SKM-1 treated with dmso at 0.1 percent for 144 hours (cell line): Measurements from ENCODE around the gene RASGRP4.

Experiments used
- DNase-seq: peaks from one replicate; lab custom pipeline; 2025; ENCODE audit not compliant: unreplicated experiment; lab: John Stamatoyannopoulos, UW

Gene RASGRP4

GRCh38 chr19:38391911-38392464 lies 34.0 kb downstream of the RASGRP4 start:
- DNase-seq, result no peak

DNA sequence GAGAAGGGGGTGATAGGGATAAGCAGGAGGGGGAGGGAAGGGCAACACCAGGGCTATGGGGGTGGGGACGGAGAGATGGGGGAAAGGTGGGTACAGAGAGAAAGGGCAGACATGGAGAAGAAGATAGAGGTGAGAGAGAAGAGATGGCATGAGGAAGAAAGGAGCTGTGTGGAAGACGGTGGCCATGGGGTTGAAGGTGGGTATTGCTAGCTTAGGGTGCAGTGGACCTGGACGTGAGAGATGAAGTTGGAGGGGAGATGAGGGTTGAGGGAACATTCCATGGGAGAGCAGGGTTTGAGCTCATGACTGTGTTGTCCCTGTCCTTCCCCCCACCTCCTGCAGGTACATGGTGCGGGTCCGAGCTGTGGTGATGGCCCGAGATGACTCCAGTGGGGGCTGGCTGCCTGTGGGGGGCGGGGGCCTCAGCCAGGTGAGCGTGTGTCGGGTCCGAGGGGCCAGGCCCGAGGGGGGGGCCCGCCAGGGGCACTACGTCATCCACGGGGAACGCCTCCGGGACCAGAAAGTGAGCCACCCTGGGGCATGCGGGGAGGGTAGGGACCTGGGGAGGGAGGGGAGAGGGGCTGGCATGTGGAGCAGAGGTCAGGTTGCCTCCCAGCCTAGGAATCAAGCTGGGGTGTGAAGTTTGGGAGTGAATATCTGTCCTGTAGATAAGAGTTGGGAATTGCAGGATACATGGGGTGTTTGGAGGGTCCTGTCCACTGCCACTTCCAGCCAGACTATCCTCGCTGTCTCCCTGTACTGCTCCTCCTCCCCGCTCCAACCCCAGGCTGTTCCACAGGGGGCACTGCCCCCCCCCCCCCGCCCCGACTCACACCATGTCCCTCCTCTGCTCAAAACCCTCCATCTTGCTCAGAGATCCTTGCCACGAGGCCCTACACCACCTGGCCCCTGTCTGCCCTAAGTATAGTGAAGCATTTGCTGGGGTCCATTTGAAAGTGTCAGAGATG lies 35.8 kb downstream of the RASGRP4 start:
- DNase-seq, result no peak

GRCh38 chr19:38389101-38389925 lies 36.7 kb downstream of the RASGRP4 start:
- DNase-seq, result no peak

GRCh38 chr19:38388349-38389100 lies 37.5 kb downstream of the RASGRP4 start, which contains the start of gene SPRED3:
TSS of gene SPRED3 (plus strand) at chr19:38388697. CDS start at chr19:38390303, 1,606 bp downstream.
- DNase-seq, result no peak

DNA sequence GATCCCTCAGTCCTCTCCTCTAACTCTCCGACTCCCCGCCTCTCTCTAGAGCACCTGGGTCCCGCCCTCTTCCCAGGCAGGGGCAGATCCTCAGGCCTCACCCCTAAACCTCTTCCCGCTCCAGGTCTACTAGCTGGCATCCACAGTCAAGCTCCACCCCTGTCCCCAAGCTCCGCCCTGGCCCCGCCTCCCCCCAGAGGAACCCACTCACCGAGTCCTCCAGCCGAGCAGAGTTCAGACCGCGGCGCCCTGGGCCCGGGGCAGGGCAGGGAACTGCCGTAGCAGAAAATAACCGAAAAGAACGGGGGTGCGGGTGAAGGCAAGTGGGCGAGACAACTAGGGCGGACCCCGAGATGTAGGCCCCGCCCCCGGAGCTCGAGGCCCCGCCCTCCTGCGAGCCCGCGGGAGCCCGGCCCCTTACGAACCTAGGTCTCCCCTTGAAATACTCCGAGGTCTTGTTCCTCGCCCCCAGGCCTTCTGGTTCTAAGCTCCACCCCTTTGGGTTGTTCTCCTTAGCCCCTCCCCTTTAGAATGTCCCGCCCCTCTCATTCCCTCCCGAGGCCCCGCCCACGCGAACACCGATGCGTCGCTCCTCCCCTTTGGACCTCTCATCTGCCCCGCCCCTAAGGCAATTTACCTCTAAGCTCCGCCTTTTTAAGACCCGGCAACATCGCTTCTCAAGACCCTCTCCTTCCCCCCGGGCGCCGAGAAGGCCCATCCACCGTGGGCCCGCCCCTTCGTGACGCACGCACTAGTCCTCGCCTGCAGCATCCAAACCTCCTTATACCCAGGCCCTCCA lies 38.3 kb downstream of the RASGRP4 start, which contains the start of gene GGN:
Gene GGN (minus strand): TSS at position 485 of the 799 bp plus-strand sequence. CDS start 773 bp downstream, outside the sequence.
- DNase-seq, result peak; percentile 60

DNA sequence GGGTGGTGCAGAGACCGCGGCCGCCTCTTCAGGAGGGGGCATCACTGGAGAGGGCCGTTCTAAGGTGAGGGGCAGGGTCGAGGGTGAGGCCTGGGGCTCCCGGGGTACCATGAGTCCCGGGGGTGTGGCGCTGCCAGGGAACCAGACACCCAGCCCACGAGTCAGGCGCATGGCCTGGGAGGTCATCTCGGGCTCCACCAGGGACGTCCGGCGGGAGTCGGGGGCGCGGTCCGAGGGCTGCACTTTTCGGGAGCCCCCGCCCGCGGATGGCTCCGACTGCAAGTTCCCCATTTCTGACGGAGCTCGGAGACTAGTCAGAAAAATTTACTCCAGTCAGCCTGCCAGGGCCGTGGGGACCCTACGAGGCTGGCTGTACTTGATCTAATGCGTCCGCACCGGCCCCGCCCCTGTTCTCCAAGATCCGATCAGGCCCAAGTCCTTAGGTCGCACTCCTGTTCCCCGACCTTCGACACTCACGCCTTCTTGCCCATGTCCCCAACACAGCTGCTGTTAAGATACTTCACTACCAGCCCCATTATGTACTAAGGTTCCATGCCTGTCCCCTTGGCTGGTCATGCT lies 39.0 kb downstream of the RASGRP4 start:
- no peak for DNase-seq

DNA sequence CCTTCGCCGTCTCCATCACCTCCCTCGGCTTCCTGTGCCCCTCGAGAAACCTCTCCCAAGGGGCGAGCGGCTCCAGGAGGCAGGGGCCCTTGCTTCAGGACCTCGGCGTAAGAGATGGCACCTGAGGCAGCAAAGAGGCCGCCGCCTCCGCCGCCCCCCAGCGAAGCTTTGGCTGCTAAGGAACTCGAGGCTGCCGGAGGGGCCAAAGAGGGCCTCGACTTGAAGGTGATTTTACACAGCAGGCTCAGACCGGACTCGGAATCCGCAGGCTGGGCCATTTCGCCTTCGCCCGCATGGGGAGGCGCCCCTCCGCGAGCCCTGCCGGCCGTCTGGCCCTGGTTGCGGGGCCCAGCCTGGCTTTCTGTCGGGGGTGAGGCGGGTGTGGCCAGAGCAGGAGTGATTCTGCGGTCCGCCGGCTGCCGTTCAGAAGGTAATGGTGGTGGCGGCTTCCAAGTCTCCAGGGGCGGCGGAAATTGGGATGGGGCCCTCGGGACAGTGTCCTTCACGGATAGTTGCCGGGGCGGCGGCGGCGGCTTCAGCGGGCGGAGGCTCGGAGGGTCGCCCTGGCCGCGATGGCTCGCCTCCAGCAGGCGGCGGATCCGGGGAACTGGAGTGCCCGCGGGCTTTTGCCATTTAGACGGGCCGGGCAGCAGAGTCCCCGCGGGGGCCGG lies 39.6 kb downstream of the RASGRP4 start:
- DNase-seq, result no peak

DNA sequence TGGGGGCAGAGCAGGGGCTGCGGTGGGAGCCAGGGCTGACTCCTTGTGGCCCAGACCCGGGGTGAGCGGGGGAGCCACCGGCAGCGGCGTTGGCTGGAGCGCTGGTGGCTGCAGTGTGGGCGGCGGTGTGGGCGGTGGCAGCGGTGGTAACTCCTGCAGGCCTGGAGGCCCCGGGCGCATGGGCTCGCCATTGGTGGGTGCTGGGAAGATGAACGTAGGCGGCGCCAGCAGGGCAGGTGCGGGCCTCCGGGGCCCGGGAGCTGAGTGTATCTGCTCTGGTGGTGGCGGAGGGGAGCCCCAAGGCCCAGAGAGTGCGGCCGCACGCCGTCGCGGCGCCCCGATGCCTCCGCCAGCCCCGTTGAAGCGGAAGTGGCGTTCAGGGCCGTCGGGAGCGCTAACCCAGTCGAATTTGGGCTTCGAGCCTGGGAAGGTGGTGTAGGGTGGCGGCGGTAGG lies 40.2 kb downstream of the RASGRP4 start:
- DNase-seq, result no peak

DNA sequence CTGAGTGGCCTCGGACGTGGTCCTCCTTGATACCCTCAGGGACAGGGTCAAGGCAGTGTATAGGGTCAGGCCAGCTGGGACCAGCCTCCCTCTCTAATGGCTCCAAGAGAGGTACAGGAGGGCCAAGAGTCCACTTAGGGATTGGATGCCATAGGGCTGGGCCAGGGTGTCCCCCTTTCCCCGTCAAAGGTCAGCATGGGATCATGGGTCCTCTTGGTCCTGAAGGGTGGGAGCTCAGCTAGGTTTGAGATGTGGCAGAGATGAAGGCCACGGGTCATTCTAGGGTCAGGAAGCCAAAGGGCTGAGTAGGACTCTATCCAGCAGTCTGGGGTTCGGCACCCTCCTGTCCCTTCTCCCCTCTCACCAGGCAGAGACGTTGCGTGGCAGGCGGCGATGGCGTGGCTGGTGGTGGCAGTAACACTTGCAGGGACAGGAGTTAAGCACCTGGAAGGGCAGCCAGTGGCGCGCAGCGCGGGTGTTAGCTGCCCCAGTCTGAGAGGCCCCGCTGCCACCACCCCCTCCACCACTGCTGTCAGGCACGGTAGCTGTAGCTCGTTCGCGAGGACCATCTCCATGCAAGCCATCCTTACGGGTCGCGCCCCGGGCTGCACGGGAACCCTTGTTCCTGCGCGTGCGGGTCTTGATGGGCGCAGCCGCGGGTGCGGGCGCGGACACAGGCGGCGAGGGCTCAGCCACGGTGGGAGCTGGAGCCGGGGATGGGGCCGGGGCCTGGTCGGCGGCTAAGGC lies 40.8 kb downstream of the RASGRP4 start:
- DNase-seq, result no peak

DNA sequence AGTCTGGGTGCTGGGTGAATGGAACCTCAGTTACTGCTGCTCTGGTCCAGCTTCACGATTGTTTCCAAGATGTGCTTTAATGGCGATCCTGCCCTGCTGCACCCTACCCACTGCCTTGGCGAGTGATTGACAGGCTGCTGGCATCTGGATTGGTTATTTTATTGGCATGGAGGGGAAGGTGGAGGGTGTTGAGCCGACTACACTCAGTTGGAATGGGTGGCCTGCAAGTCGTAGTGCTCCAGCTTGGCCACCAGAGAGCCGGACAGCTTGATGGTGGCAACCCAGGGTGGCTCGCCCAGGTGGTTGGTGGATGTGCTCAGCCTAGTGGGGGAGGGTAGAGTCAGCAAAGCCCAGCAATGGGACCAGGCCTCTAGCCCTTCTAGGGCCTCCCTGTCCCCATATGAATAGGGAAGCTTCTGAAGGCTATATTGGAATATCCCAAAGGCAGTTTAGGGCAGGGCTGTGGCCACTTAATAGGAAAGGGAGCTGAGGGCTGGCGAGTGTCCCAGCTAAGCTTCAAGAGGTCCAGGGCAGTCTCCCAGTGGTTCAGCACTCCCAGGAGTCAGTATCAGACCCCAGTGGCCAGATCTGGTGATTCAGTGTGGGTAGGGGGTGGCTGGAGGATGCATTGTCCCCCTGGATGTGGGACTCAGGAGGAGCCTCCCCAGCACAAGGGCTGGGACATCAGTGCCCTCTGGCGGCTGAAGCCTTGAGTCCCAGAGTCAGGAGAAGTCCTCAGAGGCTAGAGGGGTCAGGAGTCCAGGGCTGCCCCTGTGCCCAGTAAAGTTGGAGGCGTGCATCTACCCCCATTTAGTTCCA lies 41.6 kb downstream of the RASGRP4 start:
- no peak for DNase-seq

DNA sequence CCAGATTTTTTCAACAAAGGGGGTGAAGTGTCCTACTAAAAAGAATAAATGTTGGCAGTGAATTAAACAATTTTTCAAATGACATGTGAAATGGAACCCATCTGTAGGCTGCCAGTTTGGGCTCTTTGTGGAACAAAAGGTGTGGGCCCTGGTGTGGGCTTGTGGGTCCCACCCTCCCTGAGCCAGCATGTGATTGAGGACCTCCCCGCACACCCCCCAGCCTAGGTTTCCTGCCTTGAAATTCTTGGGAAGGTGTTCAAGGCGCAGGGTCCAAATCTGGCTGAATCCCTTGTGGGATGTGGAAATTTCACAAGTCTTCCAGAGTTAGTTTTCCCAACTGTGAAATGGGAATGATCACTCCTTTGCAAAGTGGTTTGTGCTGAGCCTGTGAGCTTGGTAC lies 42.3 kb downstream of the RASGRP4 start:
- DNase-seq, result no peak

- no peak for DNase-seq
Measured at GRCh38 chr19:38383184-38383583, 42.8 kb downstream of the RASGRP4 start.

GRCh38 chr19:38381138-38381537 lies 44.9 kb downstream of the RASGRP4 start:
- no peak for DNase-seq

DNA sequence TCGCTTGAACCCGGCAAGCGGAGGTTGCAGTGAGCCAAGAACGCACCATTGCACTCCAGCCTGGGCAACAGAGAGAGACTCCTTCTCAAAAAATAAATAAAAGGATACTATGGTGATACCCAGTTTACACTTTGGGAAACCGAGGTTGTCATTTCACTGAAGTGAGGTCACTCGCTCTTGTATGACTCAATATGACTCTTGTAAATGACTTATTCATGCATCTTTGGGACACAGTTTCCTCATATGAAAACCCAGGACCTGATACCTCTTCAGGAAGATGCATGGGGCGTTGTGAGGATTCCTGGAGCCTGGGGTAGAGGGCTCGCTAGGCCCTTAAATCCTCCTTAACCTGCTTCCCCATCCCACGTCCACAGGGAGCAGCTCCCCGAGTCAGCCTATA lies 47.2 kb downstream of the RASGRP4 start:
- no peak for DNase-seq

DNA sequence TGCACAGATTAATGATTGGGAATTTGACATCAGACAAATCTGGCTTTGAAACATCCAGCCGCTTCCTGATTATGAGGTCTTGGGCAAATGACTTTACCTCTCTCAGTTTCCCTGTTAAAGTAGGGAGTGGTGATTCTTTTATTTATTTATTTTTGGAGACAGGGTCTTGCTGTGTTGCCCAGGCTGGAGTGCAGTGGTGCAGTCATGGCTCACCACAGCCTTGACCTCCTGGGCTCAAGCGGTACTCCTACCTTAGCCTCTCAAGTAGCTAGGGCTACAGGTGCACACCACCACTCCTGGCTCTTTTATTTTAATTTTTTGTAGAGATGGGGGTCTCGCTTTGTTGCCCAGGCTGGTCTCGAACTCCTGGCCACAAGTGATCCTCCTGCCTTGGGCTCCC lies 49.0 kb downstream of the RASGRP4 start:
- no peak for DNase-seq

DNA sequence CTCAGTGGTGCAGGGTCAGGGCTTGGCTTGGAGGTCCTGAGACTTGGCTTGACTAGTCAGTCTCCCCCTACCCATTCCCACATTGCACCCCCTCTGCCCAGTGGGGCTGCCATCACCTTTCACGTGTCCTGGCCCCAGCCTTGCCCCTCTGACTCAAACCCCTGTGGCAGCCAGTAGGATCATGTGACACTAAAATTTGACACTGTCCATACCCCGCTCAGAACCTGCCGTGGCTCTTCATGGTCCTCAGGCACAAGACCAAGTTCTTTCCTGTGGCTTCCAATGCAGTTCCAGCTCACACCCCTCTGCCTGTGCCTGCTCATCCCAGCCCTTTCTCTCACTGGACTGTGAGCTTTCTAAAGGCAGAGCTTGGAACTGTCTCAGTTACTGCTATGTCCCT lies 49.4 kb downstream of the RASGRP4 start:
- DNase-seq, result no peak

DNA sequence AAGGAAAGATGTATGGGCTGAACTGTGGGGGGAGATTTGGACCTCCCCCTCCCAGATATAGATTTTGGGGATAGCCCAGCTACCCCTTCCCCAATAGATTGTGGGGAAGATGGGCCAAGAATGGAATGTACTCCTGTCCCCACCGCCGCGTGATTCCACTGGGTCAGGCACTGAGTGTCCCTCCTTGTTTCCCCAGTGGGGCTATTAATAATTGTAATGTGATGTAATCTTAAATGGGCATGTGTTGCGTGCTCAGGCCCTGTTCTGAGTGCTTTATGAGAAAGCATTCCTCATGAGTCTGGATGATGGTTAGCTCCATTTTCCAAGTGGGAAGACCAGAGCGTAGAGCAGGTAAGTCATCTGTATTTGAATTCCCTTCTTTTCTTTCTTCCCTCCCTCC lies 50.3 kb downstream of the RASGRP4 start:
- DNase-seq, result no peak
